Pons (tissue), 1 donor: ENCODE measurements around the gene TSPAN17.
A peak's percentile ranks its signal among the peaks of the same experiment; 100 is the strongest.

Experiments used
- DNase-seq: peaks from one replicate; pipeline ENCODE4 v3.0.0-alpha.2; 2016; ENCODE audit warnings: low spot score

Gene TSPAN17

GRCh38 chr5:176660530-176660859 is 13.2 kb downstream of the TSPAN17 start:
- no peak for DNase-seq

GRCh38 chr5:176660860-176661641 is 13.8 kb downstream of the TSPAN17 start:
- DNase-seq, result peak; percentile 57

DNA sequence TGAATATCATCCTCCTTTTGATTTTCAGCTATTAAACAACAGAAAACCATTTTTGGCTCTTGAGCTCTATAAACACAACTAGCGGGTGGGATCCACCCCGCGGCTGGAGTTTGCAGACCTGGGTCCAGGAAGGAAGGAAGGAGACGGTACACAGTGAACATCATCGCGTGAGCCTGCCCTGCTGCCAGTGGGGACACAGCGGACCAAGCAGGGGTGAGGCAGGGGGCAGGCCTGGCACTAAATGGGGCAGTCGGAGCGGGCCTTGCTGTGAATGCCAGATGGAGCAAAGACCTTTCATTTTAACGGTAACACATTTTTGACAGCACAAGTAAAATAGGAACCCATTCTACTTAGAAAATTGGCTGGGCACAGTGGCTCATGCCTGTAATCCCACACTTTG is 14.4 kb downstream of the TSPAN17 start:
- no peak for DNase-seq

- DNase-seq, result no peak
Observed at GRCh38 chr5:176662371-176663333, 15.4 kb downstream of the TSPAN17 start.

GRCh38 chr5:176663566-176663965 is 16.3 kb downstream of the TSPAN17 start:
- DNase-seq, result no peak

GRCh38 chr5:176664479-176664878 is 17.2 kb downstream of the TSPAN17 start:
- no peak for DNase-seq

GRCh38 chr5:176664886-176665285 is 17.6 kb downstream of the TSPAN17 start:
- no peak for DNase-seq

GRCh38 chr5:176665517-176665916 is 18.2 kb downstream of the TSPAN17 start:
- DNase-seq, result no peak

DNA sequence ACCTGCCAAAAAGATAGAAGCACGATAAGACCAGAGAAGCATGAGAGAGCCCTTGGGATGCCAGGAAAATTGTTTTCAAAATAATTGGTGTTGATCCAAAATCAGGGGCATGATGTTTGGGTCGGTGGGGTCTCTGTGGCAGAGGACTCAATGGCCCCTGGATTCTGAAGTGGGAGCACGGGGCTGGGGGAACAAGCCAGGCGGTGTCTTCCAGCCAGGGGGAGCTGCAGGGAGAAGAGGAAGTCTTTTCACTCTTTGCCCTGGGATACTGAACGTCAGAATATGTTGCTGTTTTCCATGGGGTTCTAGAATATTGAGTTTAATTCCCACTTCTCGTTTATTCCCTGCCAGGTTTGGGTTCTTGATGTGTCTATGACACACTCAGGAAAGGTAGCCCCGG is 20.4 kb downstream of the TSPAN17 start:
- no peak for DNase-seq

- no peak for DNase-seq
Observed at GRCh38 chr5:176670449-176670848, 23.2 kb downstream of the TSPAN17 start.

DNA sequence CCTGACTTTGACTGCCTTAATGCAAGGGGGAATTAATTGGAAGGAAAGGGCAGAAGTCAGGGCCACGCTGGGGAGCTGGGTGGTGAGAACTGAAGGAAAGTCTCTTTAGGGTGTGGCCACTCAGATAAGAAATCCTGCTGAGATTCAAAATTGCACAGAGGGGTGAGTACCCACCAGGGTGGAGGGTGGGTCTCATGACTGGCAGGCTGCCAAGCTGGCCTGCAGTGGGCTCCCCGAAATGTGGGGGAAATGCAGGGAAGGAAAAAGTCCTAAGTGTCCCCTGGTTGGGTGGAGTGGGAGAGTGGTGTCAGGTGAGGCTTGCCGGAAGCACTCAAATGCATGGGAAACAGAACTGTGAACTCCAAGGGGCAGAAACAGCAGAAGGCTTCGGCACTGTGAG is 24.1 kb downstream of the TSPAN17 start:
- DNase-seq, result no peak

DNA sequence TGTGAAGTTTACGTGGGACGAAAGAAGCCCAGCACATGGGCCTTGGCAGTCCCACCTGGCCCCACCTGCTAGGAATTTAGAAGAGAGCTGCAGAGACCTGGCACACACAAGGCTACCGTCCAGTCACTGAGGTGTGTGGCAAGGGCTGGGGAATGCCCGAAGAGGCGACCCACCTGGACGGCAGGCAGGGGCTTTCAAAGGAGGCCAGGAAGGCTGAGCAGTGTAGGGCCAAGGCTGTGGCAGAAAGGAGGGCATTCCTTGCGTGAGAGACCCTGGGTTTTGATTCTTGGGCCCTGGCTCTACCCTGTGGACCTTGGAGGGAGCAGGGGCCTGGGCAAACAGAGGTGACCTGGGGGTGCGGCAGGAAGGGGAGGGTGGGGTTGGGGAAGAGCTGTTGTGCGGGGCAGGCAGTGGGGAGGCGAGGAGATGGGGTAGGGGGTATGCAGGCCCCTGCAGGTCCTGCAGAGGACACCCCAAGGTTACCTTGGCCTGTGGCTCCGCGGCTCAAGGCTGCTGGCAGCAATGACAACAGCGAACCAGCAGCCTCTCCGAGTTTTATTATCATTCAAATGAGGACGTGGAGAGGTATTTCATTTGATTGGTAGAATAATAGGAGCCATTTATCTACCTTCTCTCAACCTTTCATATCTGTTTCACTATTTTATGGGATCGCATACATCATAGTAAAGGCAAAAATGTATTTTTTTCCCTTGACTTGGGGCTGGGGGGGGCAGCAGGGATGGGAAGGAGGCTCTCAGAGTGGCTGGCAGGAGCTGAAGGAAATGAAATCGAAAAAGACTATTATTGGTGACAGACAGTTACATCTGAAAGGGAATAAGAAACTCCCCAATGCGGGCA is 24.8 kb downstream of the TSPAN17 start:
- no peak for DNase-seq

GRCh38 chr5:176673651-176674583 is 26.6 kb downstream of the TSPAN17 start:
- no peak for DNase-seq

GRCh38 chr5:176674799-176675198 is 27.5 kb downstream of the TSPAN17 start:
- no peak for DNase-seq

DNA sequence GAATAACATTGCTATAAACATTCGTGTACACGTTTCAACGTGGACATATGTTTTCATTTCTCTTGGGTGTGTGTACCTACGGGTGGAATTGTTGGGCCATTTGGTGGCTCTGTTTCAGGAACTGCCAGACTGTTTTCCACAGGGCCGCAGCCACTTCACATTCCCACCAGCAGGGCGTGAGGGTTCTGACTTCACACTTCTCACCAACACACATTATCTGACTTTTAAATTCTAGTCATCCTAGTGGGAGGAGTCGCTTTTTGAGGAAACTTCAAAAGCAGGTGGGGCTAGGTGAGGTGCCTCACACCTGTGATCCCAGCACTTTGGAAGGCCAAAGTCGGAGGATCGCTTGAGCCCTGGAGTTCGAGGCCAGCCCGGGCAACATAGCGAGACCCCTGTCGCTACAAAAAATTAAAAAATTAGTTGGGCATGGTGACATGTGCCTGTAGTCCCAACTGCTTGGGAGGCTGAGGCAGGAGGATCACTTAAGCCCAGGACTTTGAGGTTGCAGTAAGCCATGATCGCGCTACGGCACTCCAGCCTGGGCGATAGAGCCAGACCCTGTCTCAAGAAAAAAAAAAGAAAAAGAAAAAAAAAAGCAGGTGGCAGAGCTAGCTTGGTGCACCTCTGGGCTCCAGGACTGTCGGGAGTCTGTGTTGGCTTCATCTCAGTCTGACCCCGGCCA is 28.5 kb downstream of the TSPAN17 start:
- no peak for DNase-seq

GRCh38 chr5:176676361-176676824 is 29.1 kb downstream of the TSPAN17 start:
- DNase-seq, result no peak

DNA sequence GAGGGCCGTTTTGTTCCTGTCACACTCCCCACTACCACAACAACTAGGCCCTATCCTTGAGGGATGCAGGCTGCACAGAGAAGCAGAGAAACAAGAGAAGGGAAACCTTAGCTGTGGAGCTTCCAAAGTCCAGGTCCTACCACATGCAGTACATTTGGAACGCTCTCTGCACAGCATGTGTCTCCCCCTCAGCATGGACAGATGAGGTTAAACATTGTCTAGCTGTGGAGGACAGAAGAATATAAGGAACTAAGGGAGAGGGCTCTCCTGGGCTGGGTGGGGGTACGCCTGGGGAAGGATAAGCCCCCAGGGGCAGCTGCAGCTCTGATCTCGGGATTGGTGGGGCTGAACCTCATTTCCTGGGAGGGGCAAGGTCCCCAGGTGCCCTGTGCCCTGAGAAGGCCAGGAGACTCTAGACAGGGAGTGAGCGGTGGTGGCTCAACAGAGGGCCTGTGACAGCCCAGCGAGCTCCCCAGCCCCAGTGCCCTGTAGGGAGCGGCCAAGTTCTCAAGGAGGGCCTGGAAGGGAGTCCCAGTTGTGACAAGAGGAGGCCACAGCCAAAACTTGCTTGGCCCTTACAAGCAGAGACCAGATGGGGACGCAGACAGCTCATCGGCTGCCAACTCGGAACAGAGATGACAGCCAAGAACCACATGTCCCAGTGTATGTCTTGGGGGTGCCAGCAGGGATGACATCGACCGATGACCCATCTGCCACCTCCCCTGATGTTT is 30.1 kb downstream of the TSPAN17 start:
- DNase-seq, result no peak

DNA sequence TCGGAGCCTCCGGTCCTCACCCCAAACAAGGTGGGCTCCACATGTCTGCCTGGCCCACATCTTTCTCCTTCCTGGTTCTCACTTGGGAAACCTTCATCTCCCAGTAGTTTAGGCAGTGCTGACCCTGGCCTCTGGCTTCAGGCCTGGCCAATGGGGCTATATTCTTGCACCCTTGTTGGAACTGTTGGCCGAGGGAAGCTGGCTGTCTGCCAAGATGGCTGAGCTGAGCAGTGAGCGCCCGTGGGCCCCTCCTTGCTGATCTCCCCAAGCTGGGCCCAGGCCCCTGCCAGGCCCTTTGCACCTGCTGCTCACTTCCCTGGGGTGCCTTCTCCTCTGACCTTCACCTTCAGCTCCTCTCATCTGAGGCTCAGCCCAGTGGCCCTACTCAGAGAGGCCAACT is 31.3 kb downstream of the TSPAN17 start:
- no peak for DNase-seq

GRCh38 chr5:176679365-176680225 is 32.3 kb downstream of the TSPAN17 start:
- no peak for DNase-seq
